ENCODE results near the gene FHOD3.

GRCh38 chr18:36488131-36488530, 190.6 kb downstream of the FHOD3 start:
- TF ChIP-seq POLR2AphosphoS5 (IDR thresholded peaks at IDR 0.05; ENCODE audit: low read depth, low read length) (no peak), POLR2A (IDR thresholded peaks at IDR 0.05; ENCODE audit: low read depth, low read length) (no peak)

Data from GM12892 (cell line).